ENCODE results near the gene ST6GALNAC2. TPM values are rescaled to one million over a fixed set of nuclear protein-coding genes. Genes with fewer than 3 reads are reported as not detected.
"Not testable (repeated sequence)": the region's sequence is repeated elsewhere in the genome, so short reads cannot be mapped to it uniquely, and the experiment has no call there.

ST6GALNAC2 gene
- total RNA-seq, 2 donors from 2014 or later: 3.0 to 3.1 TPM

GRCh38 chr17:76611080-76611749 lies 25.6 kb upstream of the ST6GALNAC2 start:
- DNase-seq (ENCODE audit: low spot score); intact Hi-C loops (cut with DNase I): not testable (repeated sequence)

- DNase-seq (ENCODE audit: low spot score); intact Hi-C loops (cut with DNase I): not testable (repeated sequence)
These were observed 21.0 kb upstream of the ST6GALNAC2 start for GRCh38 chr17:76606685-76607084.

GRCh38 chr17:76601065-76601464 lies 15.4 kb upstream of the ST6GALNAC2 start:
- peak; percentile 38 for DNase-seq (ENCODE audit: low spot score)

GRCh38 chr17:76599694-76600460 lies 14.2 kb upstream of the ST6GALNAC2 start:
- peak; percentile 36 for DNase-seq (ENCODE audit: low spot score)
- intact Hi-C loops (cut with DNase I): no loop called here

More at GRCh38 chr17:76601065-76601464, 15.4 kb upstream of the ST6GALNAC2 start:
- intact Hi-C loops (cut with DNase I): no loop called here

- peak; percentile 8 for DNase-seq (ENCODE audit: low spot score)
- intact Hi-C loops (cut with DNase I): no loop called here
These were observed 12.4 kb upstream of the ST6GALNAC2 start for GRCh38 chr17:76598004-76598439.

GRCh38 chr17:76597156-76598003 lies 11.7 kb upstream of the ST6GALNAC2 start:
- DNase-seq (ENCODE audit: low spot score): peak; percentile 69
- intact Hi-C loops (cut with DNase I): no loop called here

GRCh38 chr17:76594690-76595089 lies 9.0 kb upstream of the ST6GALNAC2 start:
- DNase-seq (ENCODE audit: low spot score): no peak
- intact Hi-C loops (cut with DNase I): no loop called here

- intact Hi-C loops (cut with DNase I): no loop called here
These were observed 8.3 kb upstream of the ST6GALNAC2 start for GRCh38 chr17:76593959-76594358.

GRCh38 chr17:76593384-76593826 lies 7.7 kb upstream of the ST6GALNAC2 start:
- DNase-seq (ENCODE audit: low spot score): peak; percentile 23

More at GRCh38 chr17:76593959-76594358, 8.3 kb upstream of the ST6GALNAC2 start:
- DNase-seq (ENCODE audit: low spot score): peak; percentile 6

GRCh38 chr17:76588182-76588581 lies 2.5 kb upstream of the ST6GALNAC2 start:
- DNase-seq (ENCODE audit: low spot score): peak; percentile 20
- intact Hi-C loops (cut with DNase I): no loop called here

More at GRCh38 chr17:76593384-76593826, 7.7 kb upstream of the ST6GALNAC2 start:
- intact Hi-C loops (cut with DNase I): no loop called here

GRCh38 chr17:76586741-76587487 lies 1.3 kb upstream of the ST6GALNAC2 start:
- DNase-seq (ENCODE audit: low spot score): peak; percentile 60
- intact Hi-C loops (cut with DNase I): no loop called here

GRCh38 chr17:76585033-76585648 lies 519 bp downstream of the ST6GALNAC2 start:
- intact Hi-C loops (cut with DNase I): no loop called here
- DNase-seq (ENCODE audit: low spot score): peak; percentile 80

GRCh38 chr17:76584427-76585032 lies 1.1 kb downstream of the ST6GALNAC2 start:
- intact Hi-C loops (cut with DNase I): no loop called here

GRCh38 chr17:76582660-76583059 lies 3.0 kb downstream of the ST6GALNAC2 start:
- intact Hi-C loops (cut with DNase I): no loop called here

More at GRCh38 chr17:76584427-76585032, 1.1 kb downstream of the ST6GALNAC2 start:
- peak; percentile 44 for DNase-seq (ENCODE audit: low spot score)

GRCh38 chr17:76581515-76581914 lies 4.1 kb downstream of the ST6GALNAC2 start:
- peak; percentile 43 for DNase-seq (ENCODE audit: low spot score)
- intact Hi-C loops (cut with DNase I): no loop called here

More at GRCh38 chr17:76582660-76583059, 3.0 kb downstream of the ST6GALNAC2 start:
- DNase-seq (ENCODE audit: low spot score): peak; percentile 14

- intact Hi-C loops (cut with DNase I): no loop called here
- no peak for DNase-seq (ENCODE audit: low spot score)
These were observed 6.4 kb downstream of the ST6GALNAC2 start for GRCh38 chr17:76579281-76579680.

GRCh38 chr17:76578376-76578775 lies 7.3 kb downstream of the ST6GALNAC2 start:
- DNase-seq (ENCODE audit: low spot score): no peak
- intact Hi-C loops (cut with DNase I): no loop called here

- DNase-seq (ENCODE audit: low spot score): no peak
- intact Hi-C loops (cut with DNase I): no loop called here
These were observed 7.8 kb downstream of the ST6GALNAC2 start for GRCh38 chr17:76577876-76578275.
